HepG2 (cell line): Measurements from ENCODE around the gene DDAH2. TPM values are rescaled to one million over a fixed set of nuclear protein-coding genes. Genes with fewer than 3 reads are reported as not detected.
A peak's percentile ranks its signal among the peaks of the same experiment; 100 is the strongest.

ENCODE experiments used
- E2F1 ChIP-seq: sonication (generic); formaldehyde crosslinking; IDR thresholded peaks from 2 replicates; pipeline ENCODE4 v1.5.0; 2020; ENCODE audit warnings: missing genetic modification reagents
- HMGXB4 ChIP-seq, 2 experiments: sonication (generic) in 1 of 2; formaldehyde crosslinking in 1 of 2; IDR thresholded peaks; 2 replicates each; pipeline versions ENCODE4 v1.4.0 to v1.6.1; 2018 to 2020; ENCODE audit warnings: missing genetic modification reagents in 2 of 2, borderline replicate concordance in 1 of 2, low read depth in 1 of 2, mild to moderate bottlenecking in 1 of 2, missing biosample characterization in 1 of 2
- NFATC3 ChIP-seq: sonication (generic); formaldehyde crosslinking; IDR thresholded peaks from 2 replicates; pipeline ENCODE4 v1.5.1; 2020; ENCODE audit warnings: mild to moderate bottlenecking, missing genetic modification reagents
- NRL ChIP-seq: sonication (generic); formaldehyde crosslinking; IDR thresholded peaks from 2 replicates; pipeline ENCODE4 v1.5.0; 2020; ENCODE audit warnings: missing genetic modification reagents, mild to moderate bottlenecking, moderate library complexity, borderline replicate concordance
- THRA ChIP-seq: sonication (generic); formaldehyde crosslinking; IDR thresholded peaks from 2 replicates; pipeline ENCODE4 v1.4.0; 2020; ENCODE audit warnings: missing genetic modification reagents, borderline replicate concordance
- ZBTB40 ChIP-seq, 2 experiments: fragments of 450-650 bp in 1 of 2; sonication (generic) in 1 of 2; formaldehyde crosslinking in 1 of 2; IDR thresholded peaks; 2 replicates each; pipeline versions ENCODE4 v1.6.1 to v1.8.0; 2016 to 2022; ENCODE audit warnings: antibody characterized with exemption in 1 of 2, mild to moderate bottlenecking in 1 of 2, missing genetic modification reagents in 1 of 2
- ZC3H13 ChIP-seq: sonication (generic); formaldehyde crosslinking; IDR thresholded peaks from 2 replicates; pipeline ENCODE4 v1.8.1; 2023; ENCODE audit warnings: mild to moderate bottlenecking, missing genetic modification reagents, moderate library complexity
- ZNF124 ChIP-seq: sonication (generic); formaldehyde crosslinking; IDR thresholded peaks from 2 replicates; pipeline ENCODE4 v1.4.0; 2020; ENCODE audit warnings: missing genetic modification reagents
- ZNF274 ChIP-seq: sonication (generic); formaldehyde crosslinking; IDR thresholded peaks from 2 replicates; pipeline ENCODE4 v1.5.1; 2020; ENCODE audit warnings: mild to moderate bottlenecking, missing genetic modification reagents
- ZNF441 ChIP-seq: sonication (generic); formaldehyde crosslinking; IDR thresholded peaks from 2 replicates; pipeline ENCODE4 v1.7.0; 2021; ENCODE audit warnings: missing genetic modification reagents, borderline replicate concordance
- ZNF589 ChIP-seq: sonication (generic); formaldehyde crosslinking; conservative IDR thresholded peaks from 2 replicates; pipeline ENCODE4 v1.8.0; 2022; ENCODE audit warnings: mild to moderate bottlenecking, moderate library complexity, missing genetic modification reagents
- ZNF747 ChIP-seq: sonication (generic); formaldehyde crosslinking; IDR thresholded peaks from 2 replicates; pipeline ENCODE4 v1.8.1; 2023; ENCODE audit warnings: missing genetic modification reagents, mild to moderate bottlenecking, borderline replicate concordance
- polyA plus RNA-seq, 8 experiments: library from polyadenylated mRNA; depleted of rRNA in 3 of 8; stranded (reverse) in 7 of 8; unstranded in 1 of 8; fragments of >200 nt; fragmentation: Illumina TruSeq in 4 of 8; extraction: Trizol in 4 of 8; gene quantifications; 2 replicates each; pipeline versions ENCODE4 v1.2.1 to v1.2.3, GENCODE V29; 2011 to 2016; ENCODE audit warnings: low read depth in 4 of 8, missing spikeins in 1 of 8, mixed read lengths in 1 of 8; ENCODE audit not compliant: insufficient read depth in 1 of 8
- total RNA-seq, 5 experiments: library from RNA; depleted of rRNA; stranded (reverse); fragments of >200 nt; fragmentation: Illumina TruSeq; extraction: Trizol; gene quantifications; 2 replicates each; pipeline ENCODE4 v1.2.3, GENCODE V29; 2016; ENCODE audit warnings: low read depth in 1 of 5

DDAH2 gene
- total and polyA plus RNA-seq, 2 of the 13 experiments (the other 11 are each of a cell fraction or from before 2014, with no cell fraction given) = 16.4 to 21.1 TPM

GRCh38 chr6:31765910-31766794 is 37.1 kb upstream of the DDAH2 start (continued):
- TF ChIP-seq ZBTB40 (IDR thresholded peaks at IDR 0.05) = no peak
- 0 out of 2 replicates have a peak, but pooled peaks have one; percentile 22 for TF ChIP-seq ZBTB40 (CRISPR knock-in tag; IDR thresholded peaks at IDR 0.05)
- TF ChIP-seq NRL (CRISPR knock-in tag) = peak; percentile 75; the same call in 1 of the 2 replicates
- TF ChIP-seq THRA (CRISPR knock-in tag) = 0 out of 2 replicates have a peak, but pooled peaks have one; percentile 22
- no peak for TF ChIP-seq E2F1
- 0 out of 4 replicates have a peak, but pooled peaks of 1 of the 2 experiments have one; percentile 33 for TF ChIP-seq HMGXB4 (CRISPR knock-in tag; IDR thresholded peaks at IDR 0.05; ENCODE audit: borderline replicate concordance in 1 of 2, low read depth in 1 of 2)
- 0 out of 2 replicates have a peak, but pooled peaks have one; percentile 40 for TF ChIP-seq ZC3H13
- TF ChIP-seq ZNF274 (CRISPR knock-in tag) = peak; percentile 88
- 0 out of 2 replicates have a peak, but pooled peaks have one; percentile 21 for TF ChIP-seq ZNF589
- 0 out of 2 replicates have a peak, but pooled peaks have one; percentile 34 for TF ChIP-seq ZNF124 (CRISPR knock-in tag)
- 0 out of 2 replicates have a peak, but pooled peaks have one; percentile 26 for TF ChIP-seq ZNF747 (CRISPR knock-in tag)
- TF ChIP-seq NFATC3 (CRISPR knock-in tag) = peak; percentile 65; the same call in 1 of the 2 replicates
- peak; percentile 79 for TF ChIP-seq ZNF441
